ENCODE data around the gene TTC3.

Gene TTC3

GRCh38 chr21:37249112-37249904, 176.3 kb downstream of the TTC3 start:
- DNase-seq = no peak
- ATAC-seq = no peak

GRCh38 chr21:37251294-37251634, 178.2 kb downstream of the TTC3 start:
- no peak for DNase-seq
- ATAC-seq = no peak

Data from stimulated activated naive CD8-positive, alpha-beta T cell treated with anti-CD3 and anti-CD28 coated beads, Interleukin-15, Interleukin-2, amounts not matched to agents 100 U/mL and 50 U/mL, for 24 hours (primary cell).